Suppressor macrophage treated with lipopolysaccharide for 4 hours (primary cell): ENCODE measurements around the gene RRP1B.

Source experiments
- DNase-seq: peaks from one replicate; pipeline ENCODE4 v3.0.0-alpha.2; 2020

Gene RRP1B

DNA sequence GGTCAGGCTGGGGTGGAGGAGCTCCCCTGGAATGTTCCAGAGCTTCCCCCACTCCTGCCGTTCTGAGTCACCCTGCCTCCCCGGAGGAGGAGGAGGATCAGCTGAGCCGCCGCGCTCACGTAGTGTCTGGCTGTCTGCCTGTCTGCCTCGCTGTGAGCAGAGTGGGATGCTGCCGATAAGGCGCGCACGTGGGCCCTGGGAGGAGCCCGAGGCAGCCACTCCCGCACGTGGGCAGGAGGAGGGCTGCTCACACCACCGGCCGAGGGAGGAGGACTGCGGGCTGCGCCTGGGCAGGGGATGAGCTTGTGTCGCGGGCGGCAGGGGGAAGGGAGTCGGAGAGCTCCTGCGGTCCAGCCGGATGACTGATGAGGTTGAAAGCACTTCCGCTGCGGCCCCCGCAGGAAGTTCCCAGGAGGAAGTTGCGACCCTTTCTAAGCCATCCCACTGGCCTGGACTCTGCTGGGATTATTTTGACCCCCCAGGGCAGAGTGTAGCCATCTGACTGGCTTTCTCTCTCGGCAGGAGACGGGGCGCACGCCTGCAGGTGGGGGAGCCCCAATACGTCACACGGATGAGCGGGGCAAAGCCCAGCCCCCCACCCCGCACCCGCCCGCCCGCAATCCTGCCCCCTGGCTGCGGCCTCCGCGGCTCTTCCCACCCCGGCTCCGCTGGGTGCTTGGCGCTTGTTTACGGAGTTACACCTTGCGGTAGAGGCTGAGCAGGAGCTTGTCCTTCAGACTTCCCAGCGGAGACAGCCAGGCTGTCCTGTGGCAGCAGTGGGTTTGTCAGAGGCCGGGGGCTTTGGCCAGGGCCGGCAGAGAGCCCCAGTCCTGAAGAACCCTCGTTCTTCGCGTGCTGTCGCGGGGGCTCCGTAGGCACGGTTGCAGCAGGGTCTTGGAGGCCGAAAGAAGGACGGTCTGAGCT is 69.4 kb downstream of the RRP1B start:
- peak; percentile 97 for DNase-seq

GRCh38 chr21:43731476-43731875 is 72.1 kb downstream of the RRP1B start:
- DNase-seq, result no peak

DNA sequence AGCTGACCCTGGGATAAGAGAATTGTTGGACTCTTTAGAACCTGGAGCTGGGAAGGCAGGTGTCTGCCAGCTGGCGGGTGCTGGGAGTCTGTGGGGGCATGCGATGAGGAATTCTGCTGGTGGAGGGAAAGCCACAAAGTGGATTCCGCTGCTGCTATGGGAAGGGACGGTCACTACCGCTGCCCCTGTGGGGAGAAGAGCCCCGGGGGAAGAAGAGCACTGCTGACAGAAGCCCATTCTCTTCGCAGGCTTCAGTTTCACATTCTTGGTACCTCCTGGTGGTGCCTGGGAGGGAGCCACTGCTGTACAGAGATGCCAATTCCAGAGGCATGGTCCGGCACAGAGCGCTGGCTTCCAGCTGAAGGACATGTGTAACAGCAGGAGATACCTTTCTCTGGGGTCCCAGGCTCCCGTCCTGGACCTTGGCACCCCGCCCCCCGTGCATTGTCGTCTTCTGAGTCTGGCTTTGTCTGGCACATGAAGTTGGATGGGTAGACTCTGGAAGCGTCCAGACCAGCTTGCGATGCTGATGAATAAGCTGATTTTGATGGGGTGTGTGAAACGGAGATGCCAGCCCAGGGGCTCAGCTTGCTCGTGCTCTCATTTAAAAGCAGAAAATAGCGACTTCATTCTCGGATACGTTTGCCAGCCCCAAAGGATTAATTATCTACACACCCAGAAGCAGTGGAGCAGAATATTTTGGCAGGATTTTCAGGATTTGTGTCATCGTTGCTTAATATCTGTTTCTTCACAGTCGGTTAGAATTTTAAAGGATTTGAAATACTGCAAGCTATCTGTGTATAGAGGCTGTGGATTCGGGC is 72.7 kb downstream of the RRP1B start:
- peak; percentile 18 for DNase-seq

DNA sequence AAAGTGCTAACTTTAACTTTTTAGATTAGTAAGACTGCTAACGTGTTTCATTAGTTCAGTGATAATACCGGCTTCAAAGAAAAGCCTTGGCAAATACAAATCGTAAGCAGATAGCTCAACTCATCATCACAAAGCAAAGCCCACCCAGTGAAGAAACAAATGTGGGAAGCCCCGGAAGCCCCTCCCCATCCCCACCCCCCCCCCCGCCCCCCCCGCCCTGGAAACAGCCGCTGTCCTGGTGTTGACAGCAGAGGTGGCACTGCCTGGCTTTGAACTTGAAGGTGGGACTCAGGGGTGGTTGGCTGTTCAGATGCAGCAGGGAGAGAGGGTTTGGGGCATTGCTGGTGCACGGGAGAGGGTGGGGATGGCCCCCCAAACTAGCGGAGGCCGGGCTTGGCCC is 73.7 kb downstream of the RRP1B start:
- DNase-seq, result peak; percentile 22

GRCh38 chr21:43733529-43734071 is 74.2 kb downstream of the RRP1B start:
- peak; percentile 71 for DNase-seq

GRCh38 chr21:43734131-43734927 is 75.0 kb downstream of the RRP1B start:
- DNase-seq, result no peak

DNA sequence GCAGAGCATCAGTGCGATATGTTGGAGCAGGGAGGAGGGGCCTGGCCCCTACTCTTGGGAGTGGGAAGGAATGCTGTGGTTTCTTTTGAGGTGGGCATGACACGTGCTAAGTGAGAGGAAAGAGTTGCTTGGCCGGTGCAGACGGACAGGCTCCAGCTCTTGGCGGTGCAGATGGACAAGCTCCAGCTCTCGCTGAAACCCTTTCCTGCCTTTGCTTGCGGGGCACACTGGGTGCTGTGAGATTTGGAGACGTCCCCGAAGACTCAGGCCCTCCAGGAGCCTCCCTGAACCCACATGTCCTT is 75.5 kb downstream of the RRP1B start:
- DNase-seq, result no peak

- DNase-seq, result no peak
Observed at GRCh38 chr21:43735236-43736091, 76.1 kb downstream of the RRP1B start.

- no peak for DNase-seq
Observed at GRCh38 chr21:43736224-43736883, 77.0 kb downstream of the RRP1B start.

DNA sequence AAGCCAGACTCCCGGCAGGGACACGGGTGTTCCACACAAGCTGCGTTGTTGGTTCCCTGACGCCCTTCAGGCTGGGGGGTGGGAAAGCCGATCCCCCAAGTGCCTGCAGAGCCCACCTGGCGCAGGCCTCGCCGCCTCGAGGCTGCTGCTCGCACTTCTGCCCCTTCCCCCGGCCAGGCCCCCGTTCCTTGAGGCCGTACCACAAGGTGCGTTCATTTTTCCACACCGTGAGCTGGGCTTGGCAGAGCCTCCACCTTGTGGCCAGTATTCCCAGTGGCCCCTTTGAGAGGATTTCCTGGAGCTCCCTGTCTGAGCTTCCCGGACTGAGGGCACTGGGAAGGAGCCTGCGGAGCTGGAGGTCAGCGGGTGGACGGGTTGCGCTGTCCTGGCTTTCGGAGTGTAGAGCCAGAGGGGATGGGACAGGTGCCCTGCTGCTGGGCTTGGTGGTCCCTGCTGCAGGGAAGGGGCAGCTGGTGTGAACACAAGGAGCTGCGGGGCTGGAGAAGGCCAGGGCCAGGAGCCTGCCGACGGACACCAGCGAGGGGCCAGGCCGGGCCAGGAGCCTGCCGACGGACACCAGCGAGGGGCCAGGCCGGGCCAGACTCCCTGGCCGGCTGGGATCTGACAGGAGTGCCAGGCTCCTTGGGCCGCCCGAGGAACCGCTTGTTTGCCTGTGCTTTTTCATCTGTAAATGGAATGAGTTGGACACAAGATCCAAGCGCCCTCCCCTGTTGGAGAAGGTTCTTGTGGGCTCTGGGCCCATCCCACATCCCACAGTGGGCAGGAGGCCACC is 78.0 kb downstream of the RRP1B start:
- no peak for DNase-seq

DNA sequence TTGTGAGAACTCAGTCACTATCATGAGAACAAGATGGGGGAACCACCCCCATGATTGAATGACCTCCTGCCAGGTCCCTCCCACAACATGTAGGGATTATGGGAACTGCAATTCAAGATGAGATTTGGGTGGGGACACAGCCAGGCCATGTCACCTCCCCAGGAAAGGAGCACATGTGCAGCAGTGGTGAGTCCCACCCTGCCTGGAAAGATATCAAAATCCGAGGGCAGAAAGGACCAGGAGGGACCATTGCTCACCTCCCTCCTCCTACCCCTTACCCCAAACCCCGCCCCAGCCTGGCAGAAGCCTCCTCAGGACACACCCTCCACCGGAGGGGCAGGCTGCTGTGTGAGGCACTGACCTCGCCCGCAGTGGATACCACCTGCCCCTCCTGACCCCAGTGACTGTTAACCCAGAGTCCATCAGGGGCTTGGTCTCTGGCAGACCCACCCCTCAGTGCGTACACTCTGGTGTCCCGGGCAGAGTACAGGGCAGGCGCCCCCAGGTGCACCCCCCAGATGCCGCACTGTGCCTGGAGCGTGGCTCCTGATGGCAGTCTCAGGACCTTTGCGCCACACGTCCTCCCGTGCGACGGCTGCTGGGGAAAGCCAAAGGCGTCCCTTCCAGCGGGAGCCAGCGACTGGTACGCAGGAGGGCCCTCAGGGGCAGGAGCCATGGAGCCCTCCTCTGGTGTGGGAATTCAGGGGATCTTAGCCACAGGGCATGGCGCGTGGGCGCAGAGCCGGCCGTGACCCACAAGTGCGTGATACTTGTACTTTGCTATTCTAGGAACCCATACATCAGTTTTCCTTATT is 80.5 kb downstream of the RRP1B start:
- peak; percentile 6 for DNase-seq

- no peak for DNase-seq
Observed at GRCh38 chr21:43740497-43741156, 81.3 kb downstream of the RRP1B start.

DNA sequence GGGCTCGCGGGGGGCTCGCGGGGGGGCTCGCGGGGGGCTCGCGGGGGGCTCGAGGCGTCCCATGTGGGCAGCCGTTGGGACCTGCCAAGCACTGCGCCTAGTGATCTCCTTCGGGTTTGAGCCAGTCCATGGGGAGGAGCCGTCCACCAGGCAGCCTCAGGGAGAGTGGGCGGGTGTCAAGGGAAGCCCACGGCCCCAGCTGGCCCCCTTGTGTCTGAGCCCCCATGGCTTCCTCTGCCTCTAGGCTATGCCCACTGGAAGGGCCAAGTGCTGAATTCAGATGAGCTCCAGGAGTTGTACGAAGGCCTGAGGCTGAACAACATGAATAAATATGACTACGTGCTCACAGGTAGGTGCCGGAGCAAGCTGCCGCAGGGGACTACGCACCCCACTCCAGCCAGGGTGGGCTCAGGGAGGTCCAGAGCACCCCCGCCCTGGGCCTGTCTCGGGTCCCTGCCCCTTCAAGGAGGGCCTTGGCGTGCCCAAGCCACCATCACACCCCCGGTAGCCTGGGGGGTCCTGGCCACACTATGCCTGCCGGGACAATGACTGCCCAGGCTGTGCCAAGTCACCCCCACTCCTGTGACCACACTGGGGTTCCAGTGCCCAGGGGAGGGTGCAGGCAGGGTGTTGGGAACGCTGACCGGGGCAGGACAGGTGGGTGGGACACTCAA is 82.2 kb downstream of the RRP1B start:
- DNase-seq, result no peak

DNA sequence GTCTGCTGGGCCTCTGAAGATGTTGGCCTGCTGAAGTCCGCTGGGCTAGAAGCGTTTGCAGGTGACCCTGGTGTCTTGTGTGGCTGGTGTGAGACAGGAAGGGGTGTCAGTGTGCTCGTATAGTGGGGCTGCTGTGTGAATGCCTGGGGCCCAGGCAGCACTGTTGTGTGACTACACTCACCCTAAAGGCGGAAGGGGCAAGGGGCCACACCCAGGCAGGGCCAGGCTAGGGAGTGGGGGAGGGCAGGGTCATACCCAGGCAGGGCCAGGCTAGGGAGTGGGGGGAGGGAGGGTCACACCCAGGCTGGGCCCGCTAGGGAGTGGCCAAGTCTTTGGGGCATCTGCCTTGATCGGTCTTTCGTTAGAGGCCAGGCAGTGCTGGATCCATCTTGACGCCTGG is 84.6 kb downstream of the RRP1B start:
- no peak for DNase-seq

- no peak for DNase-seq
Observed at GRCh38 chr21:43744725-43745124, 85.4 kb downstream of the RRP1B start.
